Measurements from ENCODE around the gene RNASET2.

- no peak for TF ChIP-seq POLR2AphosphoS5 (IDR thresholded peaks at IDR 0.05; ENCODE audit: borderline replicate concordance, low read depth, low read length)
- no peak for TF ChIP-seq EZH2 (IDR thresholded peaks at IDR 0.05)
Observed at GRCh38 chr6:166989427-166990032, 33.2 kb upstream of the RNASET2 start.

All from SK-N-MC (cell line).